Measurements from ENCODE around the gene SGMS1.

- TF ChIP-seq POLR2A (IDR thresholded peaks at IDR 0.05) = no peak
- TF ChIP-seq, protein P1, sequence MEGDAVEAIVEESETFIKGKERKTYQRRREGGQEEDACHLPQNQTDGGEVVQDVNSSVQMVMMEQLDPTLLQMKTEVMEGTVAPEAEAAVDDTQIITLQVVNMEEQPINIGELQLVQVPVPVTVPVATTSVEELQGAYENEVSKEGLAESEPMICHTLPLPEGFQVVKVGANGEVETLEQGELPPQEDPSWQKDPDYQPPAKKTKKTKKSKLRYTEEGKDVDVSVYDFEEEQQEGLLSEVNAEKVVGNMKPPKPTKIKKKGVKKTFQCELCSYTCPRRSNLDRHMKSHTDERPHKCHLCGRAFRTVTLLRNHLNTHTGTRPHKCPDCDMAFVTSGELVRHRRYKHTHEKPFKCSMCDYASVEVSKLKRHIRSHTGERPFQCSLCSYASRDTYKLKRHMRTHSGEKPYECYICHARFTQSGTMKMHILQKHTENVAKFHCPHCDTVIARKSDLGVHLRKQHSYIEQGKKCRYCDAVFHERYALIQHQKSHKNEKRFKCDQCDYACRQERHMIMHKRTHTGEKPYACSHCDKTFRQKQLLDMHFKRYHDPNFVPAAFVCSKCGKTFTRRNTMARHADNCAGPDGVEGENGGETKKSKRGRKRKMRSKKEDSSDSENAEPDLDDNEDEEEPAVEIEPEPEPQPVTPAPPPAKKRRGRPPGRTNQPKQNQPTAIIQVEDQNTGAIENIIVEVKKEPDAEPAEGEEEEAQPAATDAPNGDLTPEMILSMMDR (IDR thresholded peaks at IDR 0.05) = no peak
Observed at GRCh38 chr10:50579491-50580261, 44.1 kb downstream of the SGMS1 start.
